Sigmoid colon (tissue), 7 donors: ENCODE data around the gene VTI1B. TPM values are rescaled to one million over a fixed set of nuclear protein-coding genes. Genes with fewer than 3 reads are reported as not detected.

ENCODE experiments used
- DNase-seq: peaks from one replicate; pipeline ENCODE4 v3.0.0-alpha.2; 2019
- H3K27ac ChIP-seq, 4 donors: fragments of 200-600 bp; sonication (generic); one replicate each; pipeline ENCODE4 v1.5.1; 2016 to 2019; ENCODE audit warnings: mild to moderate bottlenecking in 1 of 4
- H3K27me3 ChIP-seq, 3 donors: fragments of 200-600 bp; sonication (generic); one replicate each; pipeline ENCODE4 v1.5.1; 2019; ENCODE audit warnings: mild to moderate bottlenecking in 1 of 3
- H3K36me3 ChIP-seq, 4 donors: fragments of 200-600 bp; sonication (generic); one replicate each; pipeline ENCODE4 v1.5.1; 2016 to 2019
- H3K4me1 ChIP-seq, 4 donors: fragments of 200-600 bp; sonication (generic); one replicate each; pipeline ENCODE4 v1.5.1; 2017 to 2019
- H3K4me3 ChIP-seq, 4 donors: fragments of 200-600 bp; sonication (generic); one replicate each; pipeline ENCODE4 v1.5.1; 2017 to 2019; ENCODE audit warnings: mild to moderate bottlenecking in 2 of 4, moderate library complexity in 1 of 4
- H3K9me3 ChIP-seq, 4 donors: fragments of 200-600 bp in 3 of 4; sonication (generic) in 3 of 4; one replicate each; pipeline versions ENCODE4 v1.5.1 to v1.6.1; 2013 to 2019
- CTCF ChIP-seq, 4 experiments: fragments of 450-650 bp in 3 of 4; fragments of 200-600 bp in 1 of 4; IDR thresholded peaks; one replicate each; pipeline ENCODE4 v1.5.1; 2016 to 2019; ENCODE audit warnings: antibody characterized with exemption in 4 of 4, mild to moderate bottlenecking in 3 of 4, moderate library complexity in 2 of 4
- EP300 ChIP-seq, 4 donors: sonication (generic); formaldehyde crosslinking; IDR thresholded peaks; one replicate each; pipeline ENCODE4 v1.6.1; 2017; ENCODE audit warnings: antibody characterized with exemption in 4 of 4
- POLR2A ChIP-seq, 2 donors: fragments of 450-650 bp; IDR thresholded peaks; one replicate each; pipeline ENCODE4 v1.6.1; 2016; ENCODE audit warnings: antibody characterized with exemption in 2 of 2, mild to moderate bottlenecking in 2 of 2, moderate library complexity in 2 of 2
- POLR2AphosphoS5 ChIP-seq, 4 donors: sonication (generic); formaldehyde crosslinking; IDR thresholded peaks; one replicate each; pipeline ENCODE4 v1.6.1; 2017; ENCODE audit warnings: antibody characterized with exemption in 4 of 4
- WGBS, 2 donors: extraction: QIAGEN DNeasy Blood & Tissue Kit; methylation state at CpG; one replicate each; pipeline ENCODE4 v1.1.7; 2013; 5-methylcytosine and 5-hydroxymethylcytosine counted together
- intact Hi-C: fragments of 100-400 bp; cut with DNase I; formaldehyde crosslinking; loops from one replicate; pipeline ENCODE4 v1.15.1; 2023
- polyA plus RNA-seq, 3 donors: library from polyadenylated mRNA; stranded (reverse); fragments of 200-250 nt; gene quantifications; one replicate each; pipeline ENCODE4 v1.2.3, GENCODE V29; 2013
- total RNA-seq, 4 donors: library from RNA; depleted of rRNA; stranded (reverse); fragments of >200 nt; gene quantifications; one replicate each; pipeline ENCODE4 v1.1.0, GENCODE V29; 2016
- donor health status: healthy with polysubstance abuse.
- donor health status: Bipolar disorder and iron deficiency.
- donor health status: healthy.

The VTI1B gene
- total and polyA plus RNA-seq, 7 donors: 58.6 to 148 (median 109) TPM

- peak overlapping the region; percentile 72 to 82 (median 79) for H3K27ac ChIP-seq
- DNase-seq: no peak
- WGBS, 2 donors: 37 to 63% methylated on average over 2 of the region's 2 CpGs
- H3K27me3 ChIP-seq: no peaks in the 10 kb centered on the region
- intact Hi-C loops: no loop called here
- TF ChIP-seq POLR2AphosphoS5 (IDR thresholded peaks at IDR 0.05): no peak
- no peak for TF ChIP-seq EP300 (IDR thresholded peaks at IDR 0.05)
- TF ChIP-seq CTCF (IDR thresholded peaks at IDR 0.05): no peak
- no peak for TF ChIP-seq POLR2A (IDR thresholded peaks at IDR 0.05)
- H3K9me3 ChIP-seq: no peaks in the 10 kb centered on the region
- H3K36me3 ChIP-seq: no peaks in the 10 kb centered on the region
- H3K4me1 ChIP-seq: peaks cover 0 to 45% (median 40%) of the 10 kb centered on the region in 4 donors
- H3K4me3 ChIP-seq: no peak overlapping the region
Observed at GRCh38 chr14:67623114-67623513, 51.3 kb downstream of the VTI1B start.

- Histone ChIP-seq H3K9me3 (no peaks in the 10 kb centered on the region), H3K4me3 (no peak overlapping the region), H3K27me3 (no peaks in the 10 kb centered on the region), H3K27ac (peak overlapping the region; percentile 72 to 82 (median 79)), H3K4me1 (peaks cover 0 to 45% (median 40%) of the 10 kb centered on the region in 4 donors), H3K36me3 (no peaks in the 10 kb centered on the region)
- peak; percentile 83 for DNase-seq
- no peak for TF ChIP-seq CTCF (IDR thresholded peaks at IDR 0.05)
- TF ChIP-seq EP300 (IDR thresholded peaks at IDR 0.05): peak in 1 of 4 donors; percentile 38
- TF ChIP-seq POLR2AphosphoS5 (IDR thresholded peaks at IDR 0.05): peak in 1 of 4 donors; percentile 67
- intact Hi-C loops: no loop called here
- 55 to 85% methylated on average over 4 of the region's 4 CpGs for WGBS, 2 donors
Observed at GRCh38 chr14:67622675-67623074, 51.8 kb downstream of the VTI1B start.

- no peaks in the 10 kb centered on the region for H3K9me3 ChIP-seq
- H3K36me3 ChIP-seq: no peaks in the 10 kb centered on the region
- H3K27me3 ChIP-seq: no peaks in the 10 kb centered on the region
- DNase-seq: peak; percentile 68
- TF ChIP-seq POLR2AphosphoS5 (IDR thresholded peaks at IDR 0.05) (no peak), POLR2A (IDR thresholded peaks at IDR 0.05) (no peak), CTCF (IDR thresholded peaks at IDR 0.05) (no peak), EP300 (IDR thresholded peaks at IDR 0.05) (no peak)
- peak overlapping the region; percentile 75 to 80 (median 78) for H3K27ac ChIP-seq
- H3K4me3 ChIP-seq: peak overlapping the region; percentile 46 to 64 (median 60)
- intact Hi-C loops: no loop called here
- WGBS, 2 donors: 4 to 11% methylated on average over 19 of the region's 19 CpGs
- peaks cover 0 to 45% (median 40%) of the 10 kb centered on the region in 4 donors for H3K4me1 ChIP-seq
Observed at GRCh38 chr14:67620217-67620785, 54.1 kb downstream of the VTI1B start.

GRCh38 chr14:67619446-67620216 is 54.8 kb downstream of the VTI1B start, which contains the start of gene ARG2:
TSS of gene ARG2 (plus strand) at chr14:67619920. CDS start at chr14:67619978, 58 bp downstream.
- WGBS, 2 donors: 1% methylated on average over 62 of the region's 62 CpGs
- H3K27me3 ChIP-seq: no peaks in the 10 kb centered on the region
- peak; percentile 98 for DNase-seq
- peaks cover 0 to 45% (median 40%) of the 10 kb centered on the region in 4 donors for H3K4me1 ChIP-seq
- H3K9me3 ChIP-seq: no peaks in the 10 kb centered on the region
- H3K27ac ChIP-seq: peak within 1 kb of the TSS; percentile 75 to 80 (median 78)
- TF ChIP-seq POLR2AphosphoS5 (IDR thresholded peaks at IDR 0.05) (peak; percentile 48 to 93 (median 82)), CTCF (IDR thresholded peaks at IDR 0.05) (no peak), POLR2A (IDR thresholded peaks at IDR 0.05) (peak; percentile 42 to 60), EP300 (IDR thresholded peaks at IDR 0.05) (peak in 1 of 4 donors; percentile 43)
- intact Hi-C loops: loop anchor here (2.0 kb wide), 2 partner anchors 47 to 55 kb away; partner anchors contain the start of gene VTI1B
- H3K4me3 ChIP-seq: peak within 1 kb of the TSS; percentile 46 to 64 (median 60)
- no peaks in the 10 kb centered on the region for H3K36me3 ChIP-seq
